Measurements from ENCODE around the gene EPHB2.
"Not testable (repeated sequence)": the region's sequence is repeated elsewhere in the genome, so short reads cannot be mapped to it uniquely, and the experiment has no call there.

Gene EPHB2

GRCh38 chr1:22824466-22824865 lies 113.8 kb downstream of the EPHB2 start:
- no peak for DNase-seq

- no peak for DNase-seq
Measured at GRCh38 chr1:22824975-22825374, 114.3 kb downstream of the EPHB2 start.

GRCh38 chr1:22825486-22826189 lies 115.0 kb downstream of the EPHB2 start:
- no peak for DNase-seq

GRCh38 chr1:22826604-22827580 lies 116.3 kb downstream of the EPHB2 start:
- no peak for DNase-seq

- DNase-seq: no peak
Measured at GRCh38 chr1:22827666-22828483, 117.2 kb downstream of the EPHB2 start.

- no peak for DNase-seq
Measured at GRCh38 chr1:22828484-22829308, 118.1 kb downstream of the EPHB2 start.

- no peak for DNase-seq
Measured at GRCh38 chr1:22829309-22829989, 118.8 kb downstream of the EPHB2 start.

GRCh38 chr1:22830041-22830566 lies 119.5 kb downstream of the EPHB2 start:
- no peak for DNase-seq

GRCh38 chr1:22830757-22831340 lies 120.2 kb downstream of the EPHB2 start:
- DNase-seq: no peak

GRCh38 chr1:22831729-22832413 lies 121.2 kb downstream of the EPHB2 start:
- peak in 1 of 2 donors; percentile 63 for DNase-seq

GRCh38 chr1:22832414-22832786 lies 121.8 kb downstream of the EPHB2 start:
- DNase-seq: no peak

- DNase-seq: no peak
Measured at GRCh38 chr1:22833699-22834098, 123.1 kb downstream of the EPHB2 start.

GRCh38 chr1:22834420-22834819 lies 123.8 kb downstream of the EPHB2 start:
- DNase-seq: not testable (repeated sequence)

- no peak for DNase-seq
Measured at GRCh38 chr1:22835636-22836319, 125.1 kb downstream of the EPHB2 start.

GRCh38 chr1:22836850-22837249 lies 126.2 kb downstream of the EPHB2 start:
- DNase-seq: no peak

GRCh38 chr1:22837332-22837731 lies 126.7 kb downstream of the EPHB2 start:
- DNase-seq: no peak

- DNase-seq: no peak
Measured at GRCh38 chr1:22838965-22839364, 128.3 kb downstream of the EPHB2 start.

GRCh38 chr1:22839806-22840205 lies 129.2 kb downstream of the EPHB2 start:
- no peak for DNase-seq

- DNase-seq: no peak
Measured at GRCh38 chr1:22841142-22841541, 130.5 kb downstream of the EPHB2 start.

- no peak for DNase-seq
Measured at GRCh38 chr1:22841860-22842281, 131.2 kb downstream of the EPHB2 start.

Measured in CD4-positive, alpha-beta T cell treated with Interleukin-1 beta for 1 hour (primary cell).